ENCODE results near the gene TANGO6.

The TANGO6 gene

GRCh38 chr16:68860978-68861892, 17.9 kb downstream of the TANGO6 start:
- no peak for TF ChIP-seq CTCF (IDR thresholded peaks at IDR 0.05)
- no peak overlapping the region for H3K27ac ChIP-seq
- H3K4me1 ChIP-seq (ENCODE audit: control insufficient read depth in 1 of 2, insufficient read depth in 1 of 2, low read depth in 1 of 2, low read length in 1 of 2): peaks cover 0 to 6% of the 10 kb centered on the region in 2 experiments
- peaks cover 22% of the 10 kb centered on the region for H3K36me3 ChIP-seq
- no peaks in the 10 kb centered on the region for H3K27me3 ChIP-seq
- H3K4me3 ChIP-seq (ENCODE audit: low read depth in 1 of 2, low read length in 1 of 2): no peak overlapping the region
- H3K9me3 ChIP-seq: no peaks in the 10 kb centered on the region

GRCh38 chr16:68866933-68867332, 23.6 kb downstream of the TANGO6 start:
- H3K4me3 ChIP-seq (ENCODE audit: low read depth in 1 of 2, low read length in 1 of 2): no peak overlapping the region
- H3K4me1 ChIP-seq (ENCODE audit: control insufficient read depth in 1 of 2, insufficient read depth in 1 of 2, low read depth in 1 of 2, low read length in 1 of 2): peaks cover 0 to 5% of the 10 kb centered on the region in 2 experiments
- TF ChIP-seq CTCF (IDR thresholded peaks at IDR 0.05): no peak
- no peaks in the 10 kb centered on the region for H3K27me3 ChIP-seq
- H3K36me3 ChIP-seq: peaks cover 20% of the 10 kb centered on the region
- H3K9me3 ChIP-seq: no peaks in the 10 kb centered on the region
- H3K27ac ChIP-seq: no peak overlapping the region

GRCh38 chr16:68869492-68870088, 26.3 kb downstream of the TANGO6 start:
- no peaks in the 10 kb centered on the region for H3K27me3 ChIP-seq
- peaks cover 23% of the 10 kb centered on the region for H3K36me3 ChIP-seq
- H3K4me1 ChIP-seq (ENCODE audit: control insufficient read depth in 1 of 2, insufficient read depth in 1 of 2, low read depth in 1 of 2, low read length in 1 of 2): no peaks in the 10 kb centered on the region
- no peak overlapping the region for H3K4me3 ChIP-seq (ENCODE audit: low read depth in 1 of 2, low read length in 1 of 2)
- no peak for TF ChIP-seq CTCF (IDR thresholded peaks at IDR 0.05)
- H3K9me3 ChIP-seq: no peaks in the 10 kb centered on the region
- H3K27ac ChIP-seq: no peak overlapping the region

- peaks cover 51% of the 10 kb centered on the region for H3K36me3 ChIP-seq
Observed at GRCh38 chr16:68873635-68874471, 30.5 kb downstream of the TANGO6 start.

More at GRCh38 chr16:68873635-68874471, 30.5 kb downstream of the TANGO6 start:
- Histone ChIP-seq H3K9me3 (no peaks in the 10 kb centered on the region), H3K4me3 (ENCODE audit: low read depth in 1 of 2, low read length in 1 of 2) (no peak overlapping the region), H3K27ac (no peak overlapping the region), H3K27me3 (no peaks in the 10 kb centered on the region), H3K4me1 (ENCODE audit: control insufficient read depth in 1 of 2, insufficient read depth in 1 of 2, low read depth in 1 of 2, low read length in 1 of 2) (no peaks in the 10 kb centered on the region)
- no peak for TF ChIP-seq CTCF (IDR thresholded peaks at IDR 0.05)
